Keratinocyte (primary cell): ENCODE data around the gene NDOR1. TPM values are rescaled to one million over a fixed set of nuclear protein-coding genes. Genes with fewer than 3 reads are reported as not detected.

Experiments
- DNase-seq: peaks from one replicate; pipeline ENCODE4 v3.0.0-alpha.2; 2011; ENCODE audit warnings: low read depth, missing footprints, low spot score
- FAIRE-seq: peaks from 2 replicates; lab custom pipeline; 2011; peaks lifted over from hg19 to GRCh38; lab: Jason Lieb, UNC
- H2AFZ ChIP-seq: 2 replicates; pipeline ENCODE4 v1.6.0; 2012; ENCODE audit warnings: low read length, control low read depth, inconsistent platforms; ENCODE audit not compliant: control insufficient read depth
- H3K27ac ChIP-seq: 2 replicates; pipeline ENCODE4 v1.5.1; 2011; ENCODE audit warnings: low read length; ENCODE audit not compliant: control insufficient read depth, insufficient read depth
- H3K27me3 ChIP-seq: 3 replicates; pipeline ENCODE4 v1.6.0; 2011; ENCODE audit warnings: low read length; ENCODE audit not compliant: control insufficient read depth, insufficient read depth; ENCODE audit errors: extremely low read depth
- H3K36me3 ChIP-seq, 2 experiments: 2 replicates in 1 of 2; 3 replicates in 1 of 2; pipeline ENCODE4 v1.5.1; 2011; ENCODE audit warnings: low read length in 2 of 2, mild to moderate bottlenecking in 1 of 2; ENCODE audit not compliant: control insufficient read depth in 2 of 2, insufficient read depth in 2 of 2; ENCODE audit errors: extremely low read depth in 1 of 2
- H3K4me1 ChIP-seq: 3 replicates; pipeline ENCODE4 v1.5.1; 2011; ENCODE audit warnings: low read length; ENCODE audit not compliant: control insufficient read depth, insufficient read depth; ENCODE audit errors: extremely low read depth
- H3K4me2 ChIP-seq: 3 replicates; pipeline ENCODE4 v1.6.0; 2011; ENCODE audit warnings: low read depth, low read length; ENCODE audit not compliant: control insufficient read depth, insufficient read depth; ENCODE audit errors: extremely low read depth
- H3K4me3 ChIP-seq, 3 experiments: fragments of 200-600 bp in 1 of 3; sonication (generic) in 1 of 3; 2 replicates in 2 of 3; 3 replicates in 1 of 3; pipeline ENCODE4 v1.5.1; 2011 to 2016; ENCODE audit warnings: low read length in 3 of 3, mild to moderate bottlenecking in 3 of 3, control low read depth in 2 of 3, inconsistent platforms in 1 of 3, low read depth in 1 of 3, mixed read lengths in 1 of 3, mixed run types in 1 of 3, moderate library complexity in 1 of 3; ENCODE audit not compliant: control insufficient read depth in 2 of 3, insufficient read depth in 2 of 3; ENCODE audit errors: extremely low read depth in 1 of 3
- H3K79me2 ChIP-seq: 2 replicates; pipeline ENCODE4 v1.6.0; 2012; ENCODE audit warnings: low read length; ENCODE audit not compliant: control insufficient read depth, insufficient read depth
- H3K9ac ChIP-seq: 3 replicates; pipeline ENCODE4 v1.6.0; 2011; ENCODE audit warnings: low read length; ENCODE audit not compliant: control insufficient read depth, insufficient read depth; ENCODE audit errors: extremely low read depth
- H3K9me1 ChIP-seq: 3 replicates; pipeline ENCODE4 v1.6.0; 2011; ENCODE audit warnings: low read length; ENCODE audit not compliant: control insufficient read depth, insufficient read depth; ENCODE audit errors: extremely low read depth
- H3K9me3 ChIP-seq: 2 replicates; pipeline ENCODE4 v1.5.1; 2012; ENCODE audit warnings: low read depth, low read length; ENCODE audit not compliant: control insufficient read depth
- H4K20me1 ChIP-seq: 3 replicates; pipeline ENCODE4 v1.6.0; 2011; ENCODE audit warnings: low read length; ENCODE audit not compliant: control insufficient read depth, insufficient read depth; ENCODE audit errors: extremely low read depth
- CTCF ChIP-seq, 3 experiments: IDR thresholded peaks in 1 of 3; conservative IDR thresholded peaks in 1 of 3; optimal IDR thresholded peaks in 1 of 3; 2 replicates in 2 of 3; 3 replicates in 1 of 3; pipeline versions ENCODE3 to v1.5.1; 2011; ENCODE audit warnings: low read length in 3 of 3, mild to moderate bottlenecking in 3 of 3, moderate library complexity in 2 of 3, control low read depth in 1 of 3, inconsistent platforms in 1 of 3; ENCODE audit not compliant: insufficient read depth in 2 of 3; ENCODE audit errors: extremely low read depth in 1 of 3
- EZH2 ChIP-seq: IDR thresholded peaks from one replicate; pipeline ENCODE4 v1.6.1; 2012; ENCODE audit warnings: inconsistent platforms, mild to moderate bottlenecking, low read length, moderate library complexity
- dilution Hi-C: fragments of 300-500 bp; cut with MboI; formaldehyde crosslinking; loops from one replicate; pipeline ENCODE4 v1.7.0; 2020; ENCODE audit warnings: low sequenced_read_pairs; ENCODE audit not compliant: extremely low pct_ligation_motif_present
- polyA plus RNA-seq, 5 experiments: library from polyadenylated mRNA; depleted of rRNA in 3 of 5; stranded (reverse) in 3 of 5; stranded (forward) in 1 of 5; unstranded in 1 of 5; fragments of >200 nt; gene quantifications; 1 replicate in 1 of 5; 2 replicates in 3 of 5; 3 replicates in 1 of 5; pipeline versions ENCODE4 v1.2.1 to v1.2.3, GENCODE V29; 2011 to 2012; ENCODE audit warnings: missing spikeins in 2 of 5, low read depth in 1 of 5, low replicate concordance in 1 of 5

Gene NDOR1
- polyA plus RNA-seq, 1 donor (not counting 4 experiments of a cell fraction or from before 2014, with no cell fraction given) = 3.9 TPM

GRCh38 chr9:137163805-137164204 is 41.7 kb upstream of the NDOR1 start:
- Histone ChIP-seq H3K9me1 (no peaks in the 10 kb centered on the region), H3K4me2 (no peak overlapping the region), H3K9me3 (no peaks in the 10 kb centered on the region), H3K4me3 (no peak overlapping the region), H2AFZ (no peak overlapping the region), H3K9ac (no peak overlapping the region), H3K79me2 (no peaks in the 10 kb centered on the region), H3K27me3 (peaks cover 85% of the 10 kb centered on the region), H3K4me1 (no peaks in the 10 kb centered on the region), H4K20me1 (no peaks in the 10 kb centered on the region), H3K27ac (no peak overlapping the region), H3K36me3 (no peaks in the 10 kb centered on the region)
- DNase-seq (no peak), FAIRE-seq (no peak)
- TF ChIP-seq EZH2 = no peak
- no peak for TF ChIP-seq CTCF (optimal IDR thresholded peaks at IDR 0.05 in 1 of 3, IDR thresholded peaks at IDR 0.05 in 1 of 3, conservative IDR thresholded peaks at IDR 0.05 in 1 of 3; ENCODE audit: extremely low read depth in 1 of 3, insufficient read depth in 2 of 3, low read length in 3 of 3)
- dilution Hi-C loops = no loop called here

- Histone ChIP-seq H3K36me3 (no peaks in the 10 kb centered on the region), H3K9me1 (no peaks in the 10 kb centered on the region), H3K4me2 (no peak overlapping the region), H3K9ac (no peak overlapping the region), H3K27me3 (peaks cover 85% of the 10 kb centered on the region), H3K79me2 (no peaks in the 10 kb centered on the region), H3K9me3 (no peaks in the 10 kb centered on the region), H2AFZ (no peak overlapping the region), H3K27ac (no peak overlapping the region), H4K20me1 (no peaks in the 10 kb centered on the region), H3K4me3 (no peak overlapping the region), H3K4me1 (no peaks in the 10 kb centered on the region)
- FAIRE-seq (no peak), DNase-seq (no peak)
- dilution Hi-C loops = no loop called here
- no peak for TF ChIP-seq CTCF (optimal IDR thresholded peaks at IDR 0.05 in 1 of 3, IDR thresholded peaks at IDR 0.05 in 1 of 3, conservative IDR thresholded peaks at IDR 0.05 in 1 of 3; ENCODE audit: extremely low read depth in 1 of 3, insufficient read depth in 2 of 3, low read length in 3 of 3)
- TF ChIP-seq EZH2 = no peak
Measured at GRCh38 chr9:137164370-137165249, 40.9 kb upstream of the NDOR1 start.
